ENCODE data around the gene PRAC1.

DNA sequence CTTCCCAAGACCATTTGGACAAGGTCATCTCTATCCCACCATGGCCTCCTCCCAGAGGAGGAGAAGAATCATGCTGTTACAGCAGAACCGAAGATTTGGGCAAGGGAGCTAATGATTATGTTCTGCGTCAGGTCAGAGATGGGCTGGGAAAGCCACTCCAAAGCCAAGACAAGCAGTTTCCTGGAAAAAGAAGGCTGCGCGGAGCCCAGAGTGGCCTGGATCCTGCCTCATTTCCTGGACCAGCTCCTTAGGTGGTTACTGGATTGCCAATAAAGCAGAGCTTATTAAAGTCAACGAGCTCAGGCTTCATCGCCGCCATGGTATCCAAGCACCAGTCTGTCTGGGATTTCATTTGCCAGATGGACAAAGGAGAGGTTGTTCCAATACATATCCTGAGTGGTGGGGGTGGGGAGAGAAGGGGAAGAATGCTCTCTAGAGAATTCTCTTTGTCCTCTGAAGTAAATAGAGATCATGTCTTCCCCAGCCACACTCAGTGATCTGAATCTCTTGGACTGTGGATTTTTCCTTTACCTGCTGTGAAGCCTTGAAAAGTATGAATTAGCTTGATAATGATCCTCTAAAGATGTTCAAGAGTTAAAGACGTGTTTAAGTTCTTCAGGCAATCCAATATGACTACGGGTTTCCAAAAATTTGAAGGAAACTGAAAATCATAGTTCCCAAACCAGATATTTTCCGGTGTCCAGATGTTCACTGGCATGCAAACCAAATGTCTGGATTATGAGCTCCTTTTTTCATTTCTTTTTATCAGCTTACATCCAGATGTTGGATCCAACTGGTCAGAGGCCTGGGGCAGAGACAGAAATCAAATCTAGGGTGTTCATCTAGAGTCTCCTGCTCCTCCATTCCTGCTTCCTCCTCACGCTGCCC lies 17.7 kb downstream of the PRAC1 start:
- TF ChIP-seq, protein P1, sequence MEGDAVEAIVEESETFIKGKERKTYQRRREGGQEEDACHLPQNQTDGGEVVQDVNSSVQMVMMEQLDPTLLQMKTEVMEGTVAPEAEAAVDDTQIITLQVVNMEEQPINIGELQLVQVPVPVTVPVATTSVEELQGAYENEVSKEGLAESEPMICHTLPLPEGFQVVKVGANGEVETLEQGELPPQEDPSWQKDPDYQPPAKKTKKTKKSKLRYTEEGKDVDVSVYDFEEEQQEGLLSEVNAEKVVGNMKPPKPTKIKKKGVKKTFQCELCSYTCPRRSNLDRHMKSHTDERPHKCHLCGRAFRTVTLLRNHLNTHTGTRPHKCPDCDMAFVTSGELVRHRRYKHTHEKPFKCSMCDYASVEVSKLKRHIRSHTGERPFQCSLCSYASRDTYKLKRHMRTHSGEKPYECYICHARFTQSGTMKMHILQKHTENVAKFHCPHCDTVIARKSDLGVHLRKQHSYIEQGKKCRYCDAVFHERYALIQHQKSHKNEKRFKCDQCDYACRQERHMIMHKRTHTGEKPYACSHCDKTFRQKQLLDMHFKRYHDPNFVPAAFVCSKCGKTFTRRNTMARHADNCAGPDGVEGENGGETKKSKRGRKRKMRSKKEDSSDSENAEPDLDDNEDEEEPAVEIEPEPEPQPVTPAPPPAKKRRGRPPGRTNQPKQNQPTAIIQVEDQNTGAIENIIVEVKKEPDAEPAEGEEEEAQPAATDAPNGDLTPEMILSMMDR (IDR thresholded peaks at IDR 0.05; ENCODE audit: low read length): no peak
- no peak for TF ChIP-seq EZH2 (optimal IDR thresholded peaks at IDR 0.05; ENCODE audit: low read depth, low read length)
- TF ChIP-seq EZH2phosphoT487 (IDR thresholded peaks at IDR 0.05; ENCODE audit: low read length): no peak
